Neuronal stem cell (in vitro differentiated cells): Measurements from ENCODE around the gene ETFA.

ENCODE experiments used
- DNase-seq: peaks from one replicate; pipeline ENCODE4 v3.0.0-alpha.2; 2013; ENCODE audit warnings: low spot score
- H2AFZ ChIP-seq: one replicate; pipeline ENCODE4 v1.6.1; 2013; ENCODE audit warnings: mild to moderate bottlenecking, low read length, inconsistent platforms
- H2AK5ac ChIP-seq: 2 replicates; pipeline ENCODE4 v1.6.1; 2013; ENCODE audit warnings: low read depth, mild to moderate bottlenecking, inconsistent platforms, low read length, moderate library complexity, mixed read lengths
- H2BK120ac ChIP-seq: 2 replicates; pipeline ENCODE4 v1.6.1; 2013; ENCODE audit warnings: low read depth, mild to moderate bottlenecking, inconsistent platforms, low read length, moderate library complexity, mixed read lengths
- H2BK12ac ChIP-seq: one replicate; pipeline ENCODE4 v1.6.1; 2013; ENCODE audit warnings: low read length, inconsistent platforms
- H2BK15ac ChIP-seq: 2 replicates; pipeline ENCODE4 v1.6.1; 2013; ENCODE audit warnings: mild to moderate bottlenecking, low read length, inconsistent platforms, mixed read lengths
- H2BK5ac ChIP-seq: one replicate; pipeline ENCODE4 v1.6.1; 2013; ENCODE audit warnings: inconsistent platforms, mild to moderate bottlenecking, low read length, moderate library complexity
- H3K14ac ChIP-seq: one replicate; pipeline ENCODE4 v1.6.1; 2013; ENCODE audit warnings: low read length, inconsistent platforms
- H3K18ac ChIP-seq: 2 replicates; pipeline ENCODE4 v1.6.1; 2013; ENCODE audit warnings: low read length, inconsistent platforms
- H3K23ac ChIP-seq: 2 replicates; pipeline ENCODE4 v1.6.1; 2013; ENCODE audit warnings: low read depth, mild to moderate bottlenecking, mixed read lengths, low read length, inconsistent platforms; ENCODE audit not compliant: poor library complexity
- H3K27ac ChIP-seq: replicated peaks from 3 replicates; pipeline ENCODE4 v1.5.1; 2013; ENCODE audit warnings: low read length, inconsistent platforms
- H3K27me3 ChIP-seq, 3 experiments: 2 replicates each; pipeline ENCODE4 v1.6.1; 2013; ENCODE audit warnings: low read length in 3 of 3, mild to moderate bottlenecking in 2 of 3, inconsistent platforms in 1 of 3, low read depth in 1 of 3, mixed read lengths in 1 of 3, moderate library complexity in 1 of 3; ENCODE audit not compliant: control insufficient read depth in 3 of 3, insufficient read depth in 3 of 3
- H3K36me3 ChIP-seq, 2 donors: replicated peaks in 1 of 2; 2 replicates each; pipeline ENCODE4 v1.6.1; 2013; ENCODE audit warnings: low read length in 2 of 2; ENCODE audit not compliant: control insufficient read depth in 2 of 2, insufficient read depth in 2 of 2
- H3K4ac ChIP-seq: 2 replicates; pipeline ENCODE4 v1.6.1; 2013; ENCODE audit warnings: inconsistent platforms, mild to moderate bottlenecking, low read length, moderate library complexity
- H3K4me1 ChIP-seq, 2 donors: 1 replicate in 1 of 2; 2 replicates in 1 of 2; pipeline ENCODE4 v1.6.1; 2013; ENCODE audit warnings: low read length in 2 of 2, low read depth in 1 of 2; ENCODE audit not compliant: control insufficient read depth in 2 of 2, insufficient read depth in 1 of 2
- H3K4me2 ChIP-seq: one replicate; pipeline ENCODE4 v1.6.1; 2013; ENCODE audit warnings: mild to moderate bottlenecking, low read length, inconsistent platforms; ENCODE audit not compliant: insufficient read depth, poor library complexity, severe bottlenecking
- H3K4me3 ChIP-seq, 2 donors: 2 replicates each; pipeline ENCODE4 v1.5.1; 2013; ENCODE audit warnings: low read length in 2 of 2, mild to moderate bottlenecking in 2 of 2, inconsistent platforms in 1 of 2, moderate library complexity in 1 of 2
- H3K79me1 ChIP-seq: one replicate; pipeline ENCODE4 v1.6.1; 2013; ENCODE audit warnings: low read depth, mild to moderate bottlenecking, inconsistent platforms, low read length, moderate library complexity
- H3K9ac ChIP-seq: one replicate; pipeline ENCODE4 v1.6.1; 2013; ENCODE audit warnings: mild to moderate bottlenecking, low read depth, low read length, inconsistent platforms; ENCODE audit not compliant: poor library complexity
- H3K9me3 ChIP-seq, 2 donors: replicated peaks in 1 of 2; 2 replicates each; pipeline versions ENCODE3 to v1.6.1; 2013; ENCODE audit warnings: low read length in 2 of 2, mild to moderate bottlenecking in 2 of 2, inconsistent platforms in 1 of 2, low read depth in 1 of 2, mixed read lengths in 1 of 2, moderate library complexity in 1 of 2; ENCODE audit not compliant: control insufficient read depth in 2 of 2, insufficient read depth in 1 of 2
- H4K8ac ChIP-seq: one replicate; pipeline ENCODE4 v1.6.1; 2013; ENCODE audit warnings: low read depth, mild to moderate bottlenecking, inconsistent platforms, low read length, moderate library complexity
- H4K91ac ChIP-seq: one replicate; pipeline ENCODE4 v1.6.1; 2013; ENCODE audit warnings: low read length, low read depth, mild to moderate bottlenecking, inconsistent platforms; ENCODE audit not compliant: poor library complexity
- WGBS, 2 donors: extraction: QIAGEN DNeasy Blood & Tissue Kit; methylation state at CpG; one replicate each; pipeline ENCODE4 v1.1.7; 2013; ENCODE audit warnings: missing lambda C conversion rate in 2 of 2, mixed read lengths in 1 of 2; ENCODE audit not compliant: insufficient read length in 2 of 2, insufficient replicate concordance in 1 of 2; ENCODE audit errors: extremely low coverage in 2 of 2; 5-methylcytosine and 5-hydroxymethylcytosine counted together

ETFA gene

GRCh38 chr15:76325704-76326103 is 14.4 kb upstream of the ETFA start:
- Histone ChIP-seq H2BK120ac (no peak overlapping the region), H2BK5ac (no peak overlapping the region), H3K9me3 (no peaks in the 10 kb centered on the region), H3K18ac (no peak overlapping the region), H2AFZ (no peak overlapping the region), H3K36me3 (no peaks in the 10 kb centered on the region), H2BK15ac (no peak overlapping the region), H4K91ac (no peak overlapping the region), H3K27ac (no peak overlapping the region), H3K4me3 (no peak overlapping the region), H3K4me1 (peaks cover 2 to 3% of the 10 kb centered on the region in 2 donors), H2AK5ac (no peak overlapping the region), H3K23ac (no peak overlapping the region), H3K4ac (no peak overlapping the region), H4K8ac (no peak overlapping the region), H3K27me3 (peaks cover 0 to 48% (median 0%) of the 10 kb centered on the region in 3 experiments), H3K79me1 (no peaks in the 10 kb centered on the region), H3K9ac (no peak overlapping the region), H2BK12ac (no peak overlapping the region), H3K4me2 (no peak overlapping the region), H3K14ac (no peak overlapping the region)
- no peak for DNase-seq
- no CpG with 5 or more reads among the region's 2 CpGs for WGBS, 2 donors

DNA sequence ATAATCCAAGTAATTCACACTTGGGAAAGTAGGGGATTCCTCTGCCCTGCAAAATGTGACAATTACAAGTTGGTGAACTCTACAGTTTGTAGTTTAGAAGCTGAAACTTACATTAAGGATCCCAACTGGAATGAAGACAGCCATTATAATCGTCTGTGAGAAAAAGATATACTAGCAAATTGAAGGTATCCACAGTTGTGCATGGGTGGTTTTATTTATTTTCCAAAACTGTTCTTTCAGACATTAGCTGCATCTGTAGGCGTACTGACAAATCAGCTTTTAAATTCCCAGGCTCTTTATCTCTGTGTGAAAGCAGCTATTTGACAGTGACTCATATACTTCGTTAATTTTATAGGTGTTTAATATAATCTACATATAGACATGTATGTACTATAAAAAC is 12.8 kb upstream of the ETFA start:
- H2BK120ac ChIP-seq: no peak overlapping the region
- H4K8ac ChIP-seq: no peak overlapping the region
- peaks cover 0 to 41% (median 0%) of the 10 kb centered on the region in 3 experiments for H3K27me3 ChIP-seq
- no peak overlapping the region for H4K91ac ChIP-seq
- no peak overlapping the region for H3K27ac ChIP-seq
- H3K23ac ChIP-seq: no peak overlapping the region
- no peak overlapping the region for H2BK12ac ChIP-seq
- no peak overlapping the region for H3K9ac ChIP-seq
- DNase-seq: no peak
- H3K4me2 ChIP-seq: no peak overlapping the region
- H3K18ac ChIP-seq: no peak overlapping the region
- no peak overlapping the region for H2AK5ac ChIP-seq
- no peak overlapping the region for H3K4ac ChIP-seq
- H3K9me3 ChIP-seq: no peaks in the 10 kb centered on the region
- no peak overlapping the region for H3K4me3 ChIP-seq
- no peak overlapping the region for H2AFZ ChIP-seq
- no peak overlapping the region for H2BK5ac ChIP-seq
- H3K4me1 ChIP-seq: peaks cover 0 to 3% of the 10 kb centered on the region in 2 donors
- H3K36me3 ChIP-seq: no peaks in the 10 kb centered on the region
- H3K79me1 ChIP-seq: no peaks in the 10 kb centered on the region
- no CpG with 5 or more reads among the region's 3 CpGs for WGBS, 2 donors
- H3K14ac ChIP-seq: no peak overlapping the region
- no peak overlapping the region for H2BK15ac ChIP-seq

DNA sequence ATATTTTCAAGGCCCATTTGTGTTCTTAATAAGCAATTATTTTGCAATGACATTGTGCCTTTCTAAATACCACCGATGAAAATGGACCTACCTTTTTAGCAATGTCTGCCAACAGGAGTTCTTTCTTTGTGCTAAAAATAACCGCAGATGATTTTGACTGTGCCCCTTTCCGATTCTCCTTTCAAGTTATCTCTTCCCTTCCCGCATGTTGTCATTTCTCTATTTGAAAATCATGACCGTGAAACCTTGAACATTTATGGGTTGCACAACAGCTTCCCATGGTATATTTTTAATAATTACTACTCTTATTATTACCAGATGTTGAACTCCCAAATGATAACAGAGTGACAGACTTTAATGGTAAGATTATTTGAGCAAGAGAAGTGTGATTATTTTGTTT is 10.3 kb upstream of the ETFA start:
- Histone ChIP-seq H3K23ac (no peak overlapping the region), H2BK12ac (no peak overlapping the region), H3K27ac (no peak overlapping the region), H3K14ac (no peak overlapping the region), H4K8ac (no peak overlapping the region), H4K91ac (no peak overlapping the region), H2AFZ (peak overlapping the region; percentile 25), H3K4ac (no peak overlapping the region), H2BK120ac (no peak overlapping the region), H3K9me3 (no peaks in the 10 kb centered on the region), H2AK5ac (no peak overlapping the region), H3K36me3 (no peaks in the 10 kb centered on the region), H3K4me2 (no peak overlapping the region), H3K9ac (no peak overlapping the region), H2BK15ac (no peak overlapping the region), H3K4me3 (no peak overlapping the region), H3K4me1 (peaks cover 0 to 3% of the 10 kb centered on the region in 2 donors), H3K18ac (no peak overlapping the region), H3K27me3 (peaks cover 0 to 42% (median 0%) of the 10 kb centered on the region in 3 experiments), H2BK5ac (no peak overlapping the region), H3K79me1 (no peaks in the 10 kb centered on the region)
- no peak for DNase-seq
- WGBS, 2 donors: no CpG with 5 or more reads among the region's 5 CpGs

DNA sequence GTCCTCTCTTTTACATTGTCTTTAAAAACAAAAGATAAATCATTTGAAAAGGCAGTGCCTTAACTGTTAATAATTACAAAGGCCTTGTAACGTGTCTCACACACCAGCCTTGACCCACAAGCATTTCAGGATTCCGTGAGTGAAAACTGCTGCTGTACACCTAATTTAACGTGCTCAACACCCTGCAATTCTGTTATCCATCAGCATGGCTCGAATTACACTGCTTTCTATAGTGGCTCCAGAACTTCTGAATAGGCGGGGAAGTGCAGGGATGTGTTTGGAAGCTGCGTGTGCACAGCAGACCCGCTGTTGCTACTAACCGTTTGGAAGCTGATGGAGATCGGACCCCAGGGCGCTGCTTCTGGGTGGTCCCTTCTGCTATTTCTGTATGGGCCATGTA is 9.9 kb upstream of the ETFA start:
- no peak overlapping the region for H3K4ac ChIP-seq
- peak overlapping the region; percentile 25 for H2AFZ ChIP-seq
- no peaks in the 10 kb centered on the region for H3K36me3 ChIP-seq
- no peak overlapping the region for H4K91ac ChIP-seq
- H3K18ac ChIP-seq: no peak overlapping the region
- peaks cover 0 to 3% of the 10 kb centered on the region in 2 donors for H3K4me1 ChIP-seq
- peaks cover 0 to 45% (median 0%) of the 10 kb centered on the region in 3 experiments for H3K27me3 ChIP-seq
- no peak overlapping the region for H2BK12ac ChIP-seq
- no peak overlapping the region for H3K23ac ChIP-seq
- H3K14ac ChIP-seq: no peak overlapping the region
- H3K4me3 ChIP-seq: no peak overlapping the region
- no peak overlapping the region for H2BK5ac ChIP-seq
- WGBS, 2 donors: no CpG with 5 or more reads among the region's 10 CpGs
- H3K9me3 ChIP-seq: no peaks in the 10 kb centered on the region
- H3K79me1 ChIP-seq: no peaks in the 10 kb centered on the region
- no peak for DNase-seq
- H3K4me2 ChIP-seq: no peak overlapping the region
- no peak overlapping the region for H3K27ac ChIP-seq
- H3K9ac ChIP-seq: no peak overlapping the region
- no peak overlapping the region for H4K8ac ChIP-seq
- H2BK15ac ChIP-seq: no peak overlapping the region
- no peak overlapping the region for H2BK120ac ChIP-seq
- no peak overlapping the region for H2AK5ac ChIP-seq
